ENCODE measurements around the gene RSPH10B2. TPM values are rescaled to one million over a fixed set of nuclear protein-coding genes. Genes with fewer than 3 reads are reported as not detected.
"Not testable (repeated sequence)": the region's sequence is repeated elsewhere in the genome, so short reads cannot be mapped to it uniquely, and the experiment has no call there.

The RSPH10B2 gene
- total RNA-seq, 1 experiment from 2014 or later = not detected

DNA sequence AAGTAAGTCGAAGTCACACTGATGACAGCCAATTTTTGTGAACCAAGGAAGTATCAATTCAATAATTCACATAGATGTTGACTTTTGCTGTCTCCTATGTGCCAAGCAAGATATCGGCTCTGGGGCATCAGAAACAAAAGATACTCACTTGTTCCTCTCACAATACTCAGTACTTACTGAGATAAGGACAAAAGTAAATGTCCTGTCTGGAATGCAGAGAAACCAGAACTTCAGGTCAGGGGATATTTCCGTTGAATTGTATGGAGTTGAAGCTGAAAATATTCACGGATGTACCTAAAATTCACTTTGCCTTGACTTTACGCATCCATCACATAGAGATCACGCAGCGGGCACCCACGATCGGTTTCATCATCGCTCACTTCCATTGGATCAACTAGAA lies 83.2 kb downstream of the RSPH10B2 start:
- H3K9me3 ChIP-seq (replicated peaks) = not testable (repeated sequence)

GRCh38 chr7:6842278-6842921 lies 88.5 kb downstream of the RSPH10B2 start:
- H3K9me3 ChIP-seq (replicated peaks); H3K27ac ChIP-seq; H3K4me3 ChIP-seq; H3K36me3 ChIP-seq; H3K4me1 ChIP-seq (replicated peaks); H3K27me3 ChIP-seq (replicated peaks); DNase-seq (ENCODE audit: low read depth in 1 of 2, low spot score in 2 of 2): not testable (repeated sequence)

More for the DNA sequence above, 83.2 kb downstream of the RSPH10B2 start:
- not testable (repeated sequence) for H3K36me3 ChIP-seq; H3K27ac ChIP-seq; H3K4me3 ChIP-seq; H3K4me1 ChIP-seq (replicated peaks); DNase-seq (ENCODE audit: low read depth in 1 of 2, low spot score in 2 of 2); H3K27me3 ChIP-seq (replicated peaks)

- H3K27ac ChIP-seq; H3K36me3 ChIP-seq; H3K27me3 ChIP-seq (replicated peaks); H3K9me3 ChIP-seq (replicated peaks); H3K4me3 ChIP-seq; H3K4me1 ChIP-seq (replicated peaks); DNase-seq (ENCODE audit: low read depth in 1 of 2, low spot score in 2 of 2): not testable (repeated sequence)
These were observed 89.2 kb downstream of the RSPH10B2 start for GRCh38 chr7:6843092-6843491.

GRCh38 chr7:6843654-6844053 lies 89.8 kb downstream of the RSPH10B2 start:
- not testable (repeated sequence) for DNase-seq (ENCODE audit: low read depth in 1 of 2, low spot score in 2 of 2)

DNA sequence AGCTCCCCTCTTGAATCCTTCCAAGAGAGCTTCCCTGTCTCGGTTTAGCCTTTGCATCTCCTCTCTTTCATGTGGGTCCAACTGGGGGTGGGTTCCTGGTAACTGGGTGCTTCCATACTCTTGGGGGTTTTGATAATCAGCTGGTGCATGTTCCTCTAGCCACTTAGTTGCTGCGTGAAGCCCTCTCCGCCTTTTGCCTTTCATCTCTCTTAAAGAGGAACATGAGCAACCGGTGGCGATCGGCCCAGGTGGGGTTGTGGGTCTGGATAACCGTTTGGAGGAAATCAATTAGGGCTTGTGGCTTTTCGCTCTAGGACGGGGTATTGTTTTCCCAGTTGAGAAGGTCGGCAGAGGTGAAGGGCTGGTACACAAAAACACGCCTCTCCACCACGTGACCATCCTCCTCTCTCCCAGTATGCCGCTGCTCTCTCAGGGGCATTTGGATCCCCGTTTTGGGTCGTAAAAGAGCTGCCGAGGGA lies 92.1 kb downstream of the RSPH10B2 start:
- not testable (repeated sequence) for DNase-seq (ENCODE audit: low read depth in 1 of 2, low spot score in 2 of 2); H3K27ac ChIP-seq; H3K4me1 ChIP-seq (replicated peaks); H3K27me3 ChIP-seq (replicated peaks); H3K9me3 ChIP-seq (replicated peaks); H3K4me3 ChIP-seq; H3K36me3 ChIP-seq

More at GRCh38 chr7:6843654-6844053, 89.8 kb downstream of the RSPH10B2 start:
- not testable (repeated sequence) for H3K4me3 ChIP-seq; H3K27me3 ChIP-seq (replicated peaks); H3K27ac ChIP-seq; H3K36me3 ChIP-seq; H3K4me1 ChIP-seq (replicated peaks); H3K9me3 ChIP-seq (replicated peaks)

DNA sequence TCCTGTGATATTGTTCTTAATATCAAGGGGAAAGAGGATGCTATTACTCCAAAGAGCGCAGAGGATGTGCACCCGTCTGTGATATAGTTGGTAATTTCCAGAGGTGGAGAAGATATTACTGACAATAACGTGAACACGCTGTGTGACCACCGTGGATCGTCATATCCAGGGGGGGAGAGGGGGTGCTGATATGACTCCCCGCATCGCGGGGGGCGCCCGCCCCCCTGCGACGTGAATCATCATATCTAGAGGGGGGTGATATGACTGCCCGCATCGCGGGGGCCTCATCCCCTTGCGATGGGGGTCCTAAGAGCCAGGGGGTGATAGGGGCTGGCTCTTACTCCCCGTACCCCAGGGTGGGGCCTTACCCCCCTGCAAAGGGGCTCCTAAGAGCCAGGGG lies 93.8 kb downstream of the RSPH10B2 start:
- H3K9me3 ChIP-seq (replicated peaks); H3K27ac ChIP-seq; H3K4me1 ChIP-seq (replicated peaks); DNase-seq (ENCODE audit: low read depth in 1 of 2, low spot score in 2 of 2); H3K36me3 ChIP-seq; H3K27me3 ChIP-seq (replicated peaks); H3K4me3 ChIP-seq: not testable (repeated sequence)

Other genes with a start within 250 kb of the RSPH10B2 start
- gene GRID2IP, start 202.6 kb upstream of the RSPH10B2 start, total RNA-seq (2014; rRNA removed; shearing (Covaris generic)) = not detected in 2 replicates
- 37.0 and 45.3 TPM in 2 replicates for gene ZDHHC4, start 176.6 kb upstream of the RSPH10B2 start, total RNA-seq (2014; rRNA removed; shearing (Covaris generic))
- gene INTS15, start 164.1 kb upstream of the RSPH10B2 start, total RNA-seq (2014; rRNA removed; shearing (Covaris generic)) = 15.6 and 21.1 TPM in 2 replicates
- gene ZNF853, start 138.5 kb upstream of the RSPH10B2 start, total RNA-seq (2014; rRNA removed; shearing (Covaris generic)) = 0.08 TPM in 1 of 2 replicates, not detected in the other
- 11.6 and 13.8 TPM in 2 replicates for gene ZNF316, start 116.8 kb upstream of the RSPH10B2 start, total RNA-seq (2014; rRNA removed; shearing (Covaris generic))
- gene ZNF12, start 47.2 kb upstream of the RSPH10B2 start, total RNA-seq (2014; rRNA removed; shearing (Covaris generic)) = 17.4 and 18.9 TPM in 2 replicates
- 34.1 and 44.0 TPM in 2 replicates for gene CCZ1B, start 72.2 kb downstream of the RSPH10B2 start, total RNA-seq (2014; rRNA removed; shearing (Covaris generic))

Data from SJSA1 (cell line).